HG03045 (cell line): Measurements from ENCODE around the gene IFI35.
"Not testable (repeated sequence)": the region's sequence is repeated elsewhere in the genome, so short reads cannot be mapped to it uniquely, and the experiment has no call there.

Experiments used
- ATAC-seq: cut with Tn5 transposase; IDR thresholded peaks from one replicate; pipeline ENCODE4 v1.9.1; 2021; ENCODE audit warnings: mild to moderate bottlenecking, moderate library complexity; ENCODE audit not compliant: unreplicated experiment

Gene IFI35

DNA sequence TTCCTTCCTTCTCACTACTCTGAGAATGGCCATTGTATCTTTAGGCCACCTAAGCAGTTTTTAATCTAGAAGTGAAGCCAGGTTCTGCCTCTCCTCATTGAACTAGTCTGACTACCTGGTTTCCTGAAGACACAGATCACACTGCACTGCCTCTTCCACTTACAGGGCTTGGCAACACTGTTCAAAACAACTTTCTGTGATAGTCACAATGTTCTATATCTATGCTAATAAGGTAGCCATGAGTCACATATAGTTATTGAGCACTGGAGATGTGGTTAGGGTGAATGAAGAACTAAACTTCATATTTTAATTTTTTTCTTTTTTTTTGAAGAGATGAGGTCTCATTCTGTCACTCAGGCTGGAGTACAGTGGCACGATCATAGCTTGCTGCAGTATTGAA is 45.4 kb downstream of the IFI35 start:
- no peak for ATAC-seq

DNA sequence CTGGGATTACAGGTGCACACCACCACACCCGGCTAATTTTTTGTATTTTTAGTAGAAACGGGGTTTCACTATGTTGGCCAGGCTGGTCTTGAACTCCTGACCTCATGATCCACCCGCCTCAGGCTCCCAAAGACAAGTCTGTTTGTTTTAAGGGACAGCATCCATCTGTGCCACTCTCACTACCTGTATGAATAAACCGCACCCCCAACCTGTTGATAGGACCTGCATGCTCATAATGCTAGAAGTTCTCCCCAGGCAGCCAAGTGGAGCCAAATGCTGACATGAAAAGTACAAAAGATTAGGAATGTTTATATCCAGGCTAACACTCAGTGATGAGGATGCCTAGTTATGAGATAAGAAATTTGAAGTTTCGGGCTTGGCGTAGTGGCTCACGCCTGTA is 46.4 kb downstream of the IFI35 start:
- not testable (repeated sequence) for ATAC-seq

DNA sequence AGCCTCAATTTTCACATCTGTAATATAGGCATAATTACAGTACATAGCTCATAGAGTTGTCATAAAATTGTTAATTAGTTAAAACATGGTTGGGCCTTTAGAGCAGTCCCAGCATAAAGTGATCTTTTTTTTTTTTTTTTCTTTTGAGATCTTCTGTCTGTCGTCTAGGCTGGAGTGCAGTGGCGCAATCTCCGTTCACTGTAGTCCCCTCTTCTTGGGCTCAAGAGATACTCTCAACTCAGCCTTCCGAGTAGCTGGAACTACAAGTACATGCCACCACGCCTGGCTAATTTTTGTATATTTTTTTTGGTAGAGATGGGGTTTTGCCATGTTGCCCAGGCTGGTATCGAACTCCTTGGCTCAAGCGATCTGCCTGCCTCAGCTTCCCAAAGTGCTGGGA is 49.5 kb downstream of the IFI35 start:
- ATAC-seq: no peak

DNA sequence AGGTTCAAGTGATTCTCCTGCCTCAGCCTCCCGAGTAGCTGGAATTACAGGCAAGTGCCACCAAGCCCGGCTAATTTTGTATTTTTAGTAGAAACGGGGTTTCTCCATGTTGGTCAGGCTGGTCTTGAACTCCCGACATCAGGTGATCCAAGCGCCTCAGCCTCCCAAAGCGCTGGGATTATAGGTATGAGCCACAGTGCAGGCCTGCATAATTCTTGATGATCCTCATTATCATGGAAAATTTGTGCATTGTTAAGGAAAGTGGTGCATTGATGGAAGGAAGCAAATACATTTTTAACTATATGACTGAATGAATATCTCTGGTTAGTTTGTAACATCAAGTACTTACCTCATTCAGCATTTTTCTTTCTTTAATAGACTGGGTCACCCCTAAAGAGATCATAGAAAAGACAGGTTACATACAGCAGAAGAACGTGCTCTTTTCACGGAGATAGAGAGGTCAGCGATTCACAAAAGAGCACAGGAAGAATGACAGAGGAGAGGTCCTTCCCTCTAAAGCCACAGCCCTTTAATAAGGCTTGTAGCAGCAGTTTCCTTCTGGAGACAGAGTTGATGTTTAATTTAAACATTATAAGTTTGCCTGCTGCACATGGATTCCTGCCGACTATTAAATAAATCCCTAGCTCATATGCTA is 56.5 kb downstream of the IFI35 start:
- no peak for ATAC-seq
